GM19467 (cell line): ENCODE results near the gene SKOR1.
A peak's percentile ranks its signal among the peaks of the same experiment; 100 is the strongest.

Source experiments
- ATAC-seq: cut with Tn5 transposase; IDR thresholded peaks from one replicate; pipeline ENCODE4 v1.9.1; 2021; ENCODE audit warnings: mild to moderate bottlenecking, moderate library complexity; ENCODE audit not compliant: unreplicated experiment

SKOR1 gene

GRCh38 chr15:67829647-67830504, 4.6 kb downstream of the SKOR1 start:
- ATAC-seq = no peak

DNA sequence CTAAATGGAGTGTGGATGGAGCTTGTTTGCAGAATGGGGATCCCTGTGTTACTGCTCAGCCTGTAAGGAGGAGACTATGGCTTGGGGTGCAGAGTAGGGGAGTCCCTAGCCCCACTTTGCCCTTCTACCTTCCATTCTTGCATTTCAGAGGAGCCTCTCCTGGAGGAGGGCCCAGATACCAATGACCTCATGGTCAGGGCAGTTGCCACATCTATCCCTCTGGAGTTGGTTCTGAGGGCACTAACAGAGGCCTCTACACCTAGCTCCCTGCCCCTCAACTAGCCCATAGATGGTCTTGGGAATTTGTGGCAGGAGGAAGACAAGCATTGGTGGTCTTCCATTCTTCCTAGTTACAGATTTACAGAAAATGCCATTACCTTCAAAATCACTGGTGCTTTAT, 6.1 kb downstream of the SKOR1 start:
- ATAC-seq = no peak

- ATAC-seq = no peak
These were observed 6.8 kb downstream of the SKOR1 start for GRCh38 chr15:67832031-67832551.

DNA sequence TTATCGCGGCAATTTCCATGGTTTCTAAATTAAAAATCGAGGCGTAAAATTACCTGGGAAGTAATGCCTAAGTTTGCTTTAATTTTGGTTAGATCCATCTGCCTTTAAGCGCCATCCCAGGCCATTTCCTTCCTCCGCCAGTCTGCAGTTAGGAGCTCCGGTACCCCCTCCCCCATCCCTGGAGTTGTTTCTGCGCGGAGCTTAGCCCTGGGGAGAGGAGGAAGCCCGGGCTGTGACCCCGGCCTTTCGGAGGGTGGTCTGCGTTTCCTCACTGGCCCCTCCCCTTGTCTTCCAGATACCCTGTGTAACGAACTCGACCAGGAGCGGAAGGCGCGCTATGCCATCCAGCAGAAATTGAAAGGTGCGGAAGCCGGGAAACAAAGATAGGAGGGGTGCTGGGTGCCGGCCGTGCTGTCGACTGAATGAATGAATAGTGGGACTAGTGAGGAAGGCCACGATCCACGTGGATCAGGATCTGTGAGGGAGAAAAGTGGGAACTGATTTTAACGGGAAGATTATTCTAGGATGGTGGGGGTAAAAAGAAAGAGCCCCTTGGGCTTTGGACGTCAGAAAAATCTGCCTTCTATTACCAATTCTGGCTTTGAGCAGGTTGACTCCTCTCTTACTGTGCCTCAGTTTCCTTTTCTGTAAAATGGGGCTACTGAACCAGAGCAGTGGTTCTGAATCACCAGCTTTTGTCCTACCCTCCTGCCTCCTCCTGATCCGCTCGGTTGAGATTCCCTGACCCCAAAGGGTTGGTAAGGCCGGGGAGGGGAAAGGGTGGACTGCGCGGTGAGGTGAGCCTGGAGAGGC, 7.8 kb downstream of the SKOR1 start:
- ATAC-seq = no peak

- ATAC-seq = no peak
These were observed 8.6 kb downstream of the SKOR1 start for GRCh38 chr15:67833710-67834511.

GRCh38 chr15:67834581-67835296, 9.4 kb downstream of the SKOR1 start:
- no peak for ATAC-seq

GRCh38 chr15:67835297-67836133, 10.2 kb downstream of the SKOR1 start:
- ATAC-seq = no peak

- ATAC-seq = no peak
These were observed 10.8 kb downstream of the SKOR1 start for GRCh38 chr15:67836134-67836455.

DNA sequence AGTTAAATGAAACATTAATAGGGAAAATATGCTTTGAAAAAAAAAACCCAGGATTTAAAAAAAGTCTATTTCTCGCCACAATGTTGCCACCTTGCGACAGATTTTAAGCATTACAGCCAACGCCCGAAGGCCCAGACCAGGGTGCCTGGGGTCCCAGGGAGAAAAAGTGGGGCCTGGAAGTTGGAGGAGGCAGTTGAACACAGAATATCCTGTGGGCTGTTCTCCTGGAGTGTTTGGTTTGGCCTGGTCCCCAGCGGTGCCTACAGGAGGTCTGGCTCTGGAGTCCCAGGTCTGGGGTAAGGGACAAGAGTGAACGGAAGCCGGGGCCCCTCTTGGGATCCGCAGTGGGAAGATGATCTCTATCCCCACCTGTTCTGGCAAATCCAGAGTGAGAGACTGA, 11.2 kb downstream of the SKOR1 start:
- no peak for ATAC-seq

DNA sequence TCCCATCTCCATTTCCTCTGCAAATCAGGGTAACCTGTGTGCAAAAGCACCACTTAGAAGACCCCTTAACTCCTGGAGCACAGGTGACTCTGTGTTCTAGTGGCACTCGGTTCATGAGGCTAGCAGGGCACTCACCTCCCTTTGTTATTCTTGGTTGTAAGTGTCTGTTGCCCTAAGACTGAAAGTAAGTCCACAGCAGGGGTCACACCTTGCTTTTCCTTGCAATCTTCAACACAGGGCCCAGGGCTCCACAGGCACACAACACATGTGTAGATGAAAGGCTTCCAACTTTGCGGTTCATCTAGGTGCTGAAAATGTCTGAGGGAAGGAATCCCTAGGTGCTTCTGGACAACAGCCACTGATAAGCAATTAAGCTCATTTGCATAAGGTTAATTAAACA, 11.6 kb downstream of the SKOR1 start:
- ATAC-seq = no peak

DNA sequence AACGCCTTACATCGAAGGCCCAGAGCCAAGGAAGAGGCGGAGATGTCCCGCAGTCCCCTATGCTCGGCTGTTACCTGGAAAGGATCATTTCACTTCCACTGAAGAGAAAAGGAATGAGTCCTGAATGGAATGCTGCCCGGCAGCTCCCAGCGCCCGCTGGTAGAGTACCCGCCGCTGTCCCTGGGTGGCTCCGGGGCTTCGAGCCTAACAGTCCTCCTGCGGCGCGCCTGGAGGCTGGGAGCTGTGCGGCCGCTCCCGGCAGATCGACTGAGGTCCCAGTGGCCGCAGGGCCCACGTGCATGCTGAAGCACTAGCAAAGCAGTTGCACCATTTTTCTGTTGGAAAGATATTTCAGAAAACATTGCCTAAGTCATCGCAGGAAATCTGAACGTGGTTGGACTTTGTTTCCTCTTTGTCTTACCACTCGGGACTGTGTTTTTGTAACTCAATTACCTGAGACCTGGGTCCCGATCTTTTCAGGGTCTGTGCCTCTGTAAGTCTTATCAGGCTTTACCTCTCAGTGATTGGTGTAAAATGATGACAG, 13.6 kb downstream of the SKOR1 start:
- no peak for ATAC-seq

- peak; percentile 18 for ATAC-seq
These were observed 14.2 kb downstream of the SKOR1 start for GRCh38 chr15:67839499-67839928.

- ATAC-seq = peak; percentile 74
These were observed 14.8 kb downstream of the SKOR1 start, which contains the start of gene RNU6-1 for GRCh38 chr15:67839929-67840748. RNU6-1 (minus strand) TSS chr15:67840045.

DNA sequence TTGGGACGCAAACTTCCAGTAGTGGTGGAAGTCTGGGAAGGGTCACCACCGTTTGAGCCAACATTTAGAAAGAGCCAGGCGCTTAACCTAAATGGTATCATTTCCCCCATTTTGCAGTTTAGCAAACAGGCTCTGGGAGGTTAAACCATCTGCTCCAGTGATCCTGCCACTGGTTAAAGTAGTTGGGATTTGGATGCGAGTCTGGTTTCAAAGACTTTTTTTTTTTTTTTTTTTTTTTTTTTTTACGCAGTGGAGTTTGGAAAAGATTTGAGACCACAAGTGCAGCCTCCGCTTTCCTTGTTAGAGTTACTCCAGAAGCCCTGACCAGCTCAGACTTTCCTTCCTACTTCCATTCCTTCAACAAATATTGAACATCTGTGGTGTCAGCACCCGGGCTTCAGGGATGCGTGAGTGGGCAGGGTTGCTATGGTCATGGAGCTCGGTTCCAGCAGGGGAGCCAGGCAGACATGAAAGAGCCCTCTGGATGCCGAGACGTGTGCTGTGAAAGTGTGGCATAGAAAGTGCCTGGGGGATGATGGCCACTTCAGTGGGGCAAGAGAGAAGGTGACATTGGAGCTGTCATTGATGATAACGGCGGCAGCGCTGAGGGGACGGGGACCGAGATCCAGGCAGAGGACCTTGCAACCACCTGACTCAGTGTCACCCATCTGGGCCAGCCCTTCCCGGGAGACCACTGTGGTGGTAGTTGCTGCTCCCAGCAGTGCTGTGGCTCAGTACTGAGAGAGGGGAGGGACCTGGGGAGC, 15.6 kb downstream of the SKOR1 start:
- ATAC-seq = no peak

DNA sequence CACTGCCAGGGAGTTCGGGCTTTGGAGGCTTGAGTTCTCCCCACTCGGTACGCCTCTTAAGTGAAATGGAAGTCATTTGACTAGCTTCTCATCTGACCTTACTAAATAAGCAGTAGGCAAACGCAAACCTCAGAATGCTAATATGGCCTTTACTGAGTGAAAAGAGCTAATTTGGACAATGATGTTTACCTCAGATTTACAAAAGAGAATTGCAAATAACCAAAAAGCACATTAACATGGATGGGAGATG, 16.1 kb downstream of the SKOR1 start:
- no peak for ATAC-seq

DNA sequence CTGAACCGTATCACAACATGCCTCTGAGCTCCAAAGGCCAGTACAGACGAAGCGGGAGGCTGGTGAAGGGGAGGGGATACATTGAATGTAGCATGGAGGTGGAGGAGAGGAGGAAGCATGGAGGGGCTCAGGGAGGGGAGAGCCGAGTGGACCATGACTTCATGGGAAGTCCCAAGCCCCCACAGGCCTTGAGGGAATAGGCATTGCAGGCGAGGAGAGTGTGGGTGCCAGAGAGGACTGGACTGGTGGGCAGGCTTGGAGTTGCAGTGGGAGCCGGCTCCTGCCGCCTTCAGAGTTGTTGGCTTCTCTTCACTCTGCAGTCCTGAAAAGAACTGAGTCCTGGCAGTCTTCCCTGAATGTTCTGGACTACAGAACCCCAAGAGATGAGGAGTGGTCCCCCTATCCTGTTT, 17.8 kb downstream of the SKOR1 start:
- no peak for ATAC-seq

- no peak for ATAC-seq
These were observed 18.5 kb downstream of the SKOR1 start for GRCh38 chr15:67843571-67844387.
